Prostate gland (tissue), 2 donors: ENCODE data around the gene RAD51B.

Experiments
- CTCF ChIP-seq, 4 experiments: fragments of 200-600 bp in 2 of 4; fragments of 450-650 bp in 2 of 4; sonication (generic) in 2 of 4; IDR thresholded peaks; 1 replicate in 3 of 4; 2 replicates in 1 of 4; pipeline ENCODE4 v1.5.1; 2016 to 2019; ENCODE audit warnings: antibody characterized with exemption in 4 of 4, mild to moderate bottlenecking in 2 of 4, moderate library complexity in 2 of 4
- POLR2A ChIP-seq: fragments of 450-650 bp; IDR thresholded peaks from one replicate; pipeline ENCODE4 v1.6.1; 2016; ENCODE audit warnings: antibody characterized with exemption, mild to moderate bottlenecking
- POLR2AphosphoS5 ChIP-seq: sonication (generic); formaldehyde crosslinking; IDR thresholded peaks from one replicate; pipeline ENCODE4 v1.6.1; 2017; ENCODE audit warnings: antibody characterized with exemption

- TF ChIP-seq CTCF (IDR thresholded peaks at IDR 0.05) = no peak
- TF ChIP-seq POLR2AphosphoS5 = no peak
- TF ChIP-seq POLR2A = no peak
These were observed 883.0 kb downstream of the RAD51B start for GRCh38 chr14:68702578-68702977.
